Measurements from ENCODE around the gene CEP162.
"Not testable (repeated sequence)": the region's sequence is repeated elsewhere in the genome, so short reads cannot be mapped to it uniquely, and the experiment has no call there.

CEP162 gene

DNA sequence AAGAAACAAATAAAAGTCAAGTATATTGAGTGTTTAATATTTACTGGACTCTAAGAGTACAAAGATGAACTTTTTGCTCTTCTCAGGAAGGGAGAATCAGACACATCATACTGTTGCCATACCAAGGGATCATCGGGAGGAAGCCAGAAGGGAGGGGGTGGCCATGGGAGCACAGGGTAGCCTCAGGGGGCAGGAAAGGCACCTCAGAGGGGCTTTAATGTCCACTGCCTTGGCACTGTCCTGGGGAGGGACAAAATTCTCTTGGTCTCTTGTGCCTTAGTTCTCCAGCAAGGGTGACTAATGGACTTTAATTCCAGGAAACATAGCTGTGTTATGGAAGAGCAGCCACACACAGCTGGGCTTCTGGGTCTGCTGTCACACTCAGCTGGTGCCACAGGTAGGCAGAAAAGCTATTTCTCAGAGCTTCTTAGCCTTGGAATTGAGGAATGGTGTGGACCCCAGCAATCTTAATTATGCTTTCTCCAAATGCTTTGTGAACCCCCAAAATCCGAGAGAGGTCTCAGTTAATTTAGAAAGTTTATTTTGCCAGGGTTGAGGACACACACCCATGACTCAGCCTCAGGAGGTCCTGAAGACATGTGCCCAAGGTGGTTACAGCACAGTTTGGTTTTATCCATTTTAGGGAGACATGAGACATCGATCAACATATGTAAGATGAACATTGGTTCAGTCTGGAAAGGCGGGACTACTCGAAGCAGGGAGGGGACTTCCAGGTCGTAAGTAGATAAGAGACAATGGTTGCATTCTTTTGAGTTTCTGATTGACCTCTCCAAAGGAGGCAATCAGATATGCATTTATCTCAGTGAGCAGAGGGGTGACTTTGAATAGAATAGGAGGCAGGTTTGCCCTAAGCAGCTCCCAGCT lies 140.7 kb downstream of the CEP162 start:
- TF ChIP-seq, protein P1, sequence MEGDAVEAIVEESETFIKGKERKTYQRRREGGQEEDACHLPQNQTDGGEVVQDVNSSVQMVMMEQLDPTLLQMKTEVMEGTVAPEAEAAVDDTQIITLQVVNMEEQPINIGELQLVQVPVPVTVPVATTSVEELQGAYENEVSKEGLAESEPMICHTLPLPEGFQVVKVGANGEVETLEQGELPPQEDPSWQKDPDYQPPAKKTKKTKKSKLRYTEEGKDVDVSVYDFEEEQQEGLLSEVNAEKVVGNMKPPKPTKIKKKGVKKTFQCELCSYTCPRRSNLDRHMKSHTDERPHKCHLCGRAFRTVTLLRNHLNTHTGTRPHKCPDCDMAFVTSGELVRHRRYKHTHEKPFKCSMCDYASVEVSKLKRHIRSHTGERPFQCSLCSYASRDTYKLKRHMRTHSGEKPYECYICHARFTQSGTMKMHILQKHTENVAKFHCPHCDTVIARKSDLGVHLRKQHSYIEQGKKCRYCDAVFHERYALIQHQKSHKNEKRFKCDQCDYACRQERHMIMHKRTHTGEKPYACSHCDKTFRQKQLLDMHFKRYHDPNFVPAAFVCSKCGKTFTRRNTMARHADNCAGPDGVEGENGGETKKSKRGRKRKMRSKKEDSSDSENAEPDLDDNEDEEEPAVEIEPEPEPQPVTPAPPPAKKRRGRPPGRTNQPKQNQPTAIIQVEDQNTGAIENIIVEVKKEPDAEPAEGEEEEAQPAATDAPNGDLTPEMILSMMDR (IDR thresholded peaks at IDR 0.05; ENCODE audit: low read depth, low read length, poor library complexity, severe bottlenecking): no peak
- no peak for TF ChIP-seq EZH2phosphoT487 (IDR thresholded peaks at IDR 0.05; ENCODE audit: borderline replicate concordance, low read length)
- no peaks in the 10 kb centered on the region for H3K79me2 ChIP-seq (ENCODE audit: control insufficient read depth, low read length)
- H3K4me3 ChIP-seq (ENCODE audit: low read length): no peak overlapping the region
- H3K9me2 ChIP-seq (replicated peaks; ENCODE audit: control insufficient read depth, low read length): no peaks in the 10 kb centered on the region
- H3K4me1 ChIP-seq (ENCODE audit: control insufficient read depth, low read length): no peaks in the 10 kb centered on the region
- no peaks in the 10 kb centered on the region for H3F3A ChIP-seq (ENCODE audit: control insufficient read depth, insufficient read depth)
- no peaks in the 10 kb centered on the region for H3K9me3 ChIP-seq (ENCODE audit: control insufficient read depth, insufficient read depth, low read length)
- H3K4me2 ChIP-seq (ENCODE audit: low read length): no peak overlapping the region
- no peaks in the 10 kb centered on the region for H3K36me3 ChIP-seq (ENCODE audit: control insufficient read depth, low read length)
- 0 out of 2 replicates have a peak, but pooled peaks cover 2% of the 10 kb centered on the region for H3K27me3 ChIP-seq (ENCODE audit: control insufficient read depth, low read length)
- no peak overlapping the region for H3K27ac ChIP-seq (ENCODE audit: low read depth, low read length)
- H4K20me1 ChIP-seq (ENCODE audit: control insufficient read depth, insufficient read depth, low read depth, low read length): no peaks in the 10 kb centered on the region

DNA sequence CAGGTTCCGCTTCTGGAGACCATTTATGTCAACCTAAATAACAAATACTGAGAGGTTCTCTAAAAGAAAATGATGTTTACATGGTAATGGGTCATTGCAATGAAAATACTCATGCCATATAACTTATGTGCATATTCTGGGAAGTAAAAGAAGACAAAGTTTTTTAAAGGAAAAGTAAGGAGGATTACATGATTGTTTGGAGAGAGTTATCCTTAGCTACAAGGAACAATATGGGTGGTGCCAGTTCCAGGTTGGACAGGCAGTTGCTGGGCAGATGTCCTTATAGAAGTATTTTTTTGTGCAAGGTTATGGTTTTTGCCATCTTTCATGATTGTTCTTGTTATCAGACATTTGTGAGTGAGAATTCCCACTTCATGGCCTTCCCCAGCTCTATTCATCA lies 141.4 kb downstream of the CEP162 start:
- H3K27me3 ChIP-seq (ENCODE audit: control insufficient read depth, low read length): 0 out of 2 replicates have a peak, but pooled peaks cover 2% of the 10 kb centered on the region
- no peaks in the 10 kb centered on the region for H4K20me1 ChIP-seq (ENCODE audit: control insufficient read depth, insufficient read depth, low read depth, low read length)
- no peak overlapping the region for H3K27ac ChIP-seq (ENCODE audit: low read depth, low read length)
- no peaks in the 10 kb centered on the region for H3F3A ChIP-seq (ENCODE audit: control insufficient read depth, insufficient read depth)
- H3K36me3 ChIP-seq (ENCODE audit: control insufficient read depth, low read length): no peaks in the 10 kb centered on the region
- H3K9me3 ChIP-seq (ENCODE audit: control insufficient read depth, insufficient read depth, low read length): no peaks in the 10 kb centered on the region
- H3K9me2 ChIP-seq (replicated peaks; ENCODE audit: control insufficient read depth, low read length): no peaks in the 10 kb centered on the region
- no peaks in the 10 kb centered on the region for H3K4me1 ChIP-seq (ENCODE audit: control insufficient read depth, low read length)
- no peaks in the 10 kb centered on the region for H3K79me2 ChIP-seq (ENCODE audit: control insufficient read depth, low read length)
- H3K4me3 ChIP-seq (ENCODE audit: low read length): no peak overlapping the region
- H3K4me2 ChIP-seq (ENCODE audit: low read length): no peak overlapping the region
- no peak for TF ChIP-seq EZH2phosphoT487 (IDR thresholded peaks at IDR 0.05; ENCODE audit: borderline replicate concordance, low read length)

DNA sequence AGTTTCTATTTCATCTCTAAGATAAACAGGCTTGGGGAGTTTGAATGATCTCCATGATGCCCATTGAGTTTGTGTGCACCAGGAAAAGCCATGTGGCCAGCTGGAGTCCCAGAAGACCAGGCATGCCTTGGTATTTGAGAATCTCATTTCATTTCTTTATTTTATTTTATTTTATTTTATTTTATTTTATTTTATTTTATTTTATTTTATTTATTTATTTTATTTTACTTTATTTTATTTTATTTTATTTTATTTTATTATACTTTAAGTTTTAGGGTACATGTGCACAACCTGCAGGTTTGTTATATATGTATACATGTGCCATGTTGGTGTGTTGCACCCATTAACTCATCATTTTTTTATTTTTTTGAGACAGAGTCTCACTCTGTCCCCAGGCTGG lies 142.7 kb downstream of the CEP162 start:
- not testable (repeated sequence) for H4K20me1 ChIP-seq (ENCODE audit: control insufficient read depth, insufficient read depth, low read depth, low read length); H3F3A ChIP-seq (ENCODE audit: control insufficient read depth, insufficient read depth); H3K36me3 ChIP-seq (ENCODE audit: control insufficient read depth, low read length)

DNA sequence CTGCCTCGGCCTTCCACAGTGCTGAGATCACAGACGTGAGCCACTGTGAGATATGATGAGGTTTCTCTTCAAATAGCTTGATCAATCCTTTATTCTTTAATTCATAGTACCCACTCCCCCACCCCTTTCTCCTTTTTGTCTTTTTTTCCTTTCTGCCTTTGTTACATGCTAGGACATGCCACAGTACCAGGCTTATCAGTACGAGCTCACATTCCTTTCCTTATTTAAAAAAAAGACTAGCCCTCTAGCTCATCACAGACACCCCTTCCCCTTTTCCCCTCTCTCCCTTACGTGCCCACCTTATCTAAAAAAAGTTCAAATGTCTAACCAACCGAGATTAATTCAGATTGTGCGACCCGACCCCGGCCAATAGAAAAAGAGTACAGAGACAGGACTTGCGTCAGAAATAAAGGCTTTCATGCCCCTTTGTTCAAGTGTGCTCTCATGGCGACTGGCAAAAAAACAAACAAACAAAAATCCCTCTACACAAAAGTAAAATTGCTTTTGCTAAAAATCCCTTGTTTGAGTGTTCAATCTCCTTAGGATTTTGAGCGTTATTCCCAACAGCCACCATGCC lies 144.7 kb downstream of the CEP162 start:
- 0 out of 2 replicates have a peak, but pooled peaks cover 2% of the 10 kb centered on the region for H3K27me3 ChIP-seq (ENCODE audit: control insufficient read depth, low read length)
- H3F3A ChIP-seq (ENCODE audit: control insufficient read depth, insufficient read depth): no peaks in the 10 kb centered on the region
- H3K27ac ChIP-seq (ENCODE audit: low read depth, low read length): no peak overlapping the region
- no peaks in the 10 kb centered on the region for H3K4me1 ChIP-seq (ENCODE audit: control insufficient read depth, low read length)
- no peak overlapping the region for H3K4me3 ChIP-seq (ENCODE audit: low read length)
- no peaks in the 10 kb centered on the region for H4K20me1 ChIP-seq (ENCODE audit: control insufficient read depth, insufficient read depth, low read depth, low read length)
- H3K79me2 ChIP-seq (ENCODE audit: control insufficient read depth, low read length): no peaks in the 10 kb centered on the region
- no peak for TF ChIP-seq EZH2phosphoT487 (IDR thresholded peaks at IDR 0.05; ENCODE audit: borderline replicate concordance, low read length)
- TF ChIP-seq, protein P1 (IDR thresholded peaks at IDR 0.05; ENCODE audit: low read depth, low read length, poor library complexity, severe bottlenecking): no peak
- H3K4me2 ChIP-seq (ENCODE audit: low read length): no peak overlapping the region
- no peaks in the 10 kb centered on the region for H3K9me2 ChIP-seq (replicated peaks; ENCODE audit: control insufficient read depth, low read length)
- no peaks in the 10 kb centered on the region for H3K9me3 ChIP-seq (ENCODE audit: control insufficient read depth, insufficient read depth, low read length)
- no peaks in the 10 kb centered on the region for H3K36me3 ChIP-seq (ENCODE audit: control insufficient read depth, low read length)

More for the DNA sequence above, 142.7 kb downstream of the CEP162 start:
- not testable (repeated sequence) for H3K9me3 ChIP-seq (ENCODE audit: control insufficient read depth, insufficient read depth, low read length); H3K79me2 ChIP-seq (ENCODE audit: control insufficient read depth, low read length); H3K27ac ChIP-seq (ENCODE audit: low read depth, low read length); H3K4me1 ChIP-seq (ENCODE audit: control insufficient read depth, low read length); H3K27me3 ChIP-seq (ENCODE audit: control insufficient read depth, low read length); H3K4me3 ChIP-seq (ENCODE audit: low read length); H3K4me2 ChIP-seq (ENCODE audit: low read length); H3K9me2 ChIP-seq (replicated peaks; ENCODE audit: control insufficient read depth, low read length)
